Thoracic aorta (tissue), 2 donors: ENCODE data around the gene PIK3R3. TPM values are rescaled to one million over a fixed set of nuclear protein-coding genes. Genes with fewer than 3 reads are reported as not detected.
A peak's percentile ranks its signal among the peaks of the same experiment; 100 is the strongest.

ENCODE experiments used
- ATAC-seq: fragments of 150-250 bp; one replicate; pipeline ENCODE4 v1.8.0; 2017; ENCODE audit warnings: low read depth; ENCODE audit not compliant: insufficient number of reproducible peaks, low FRiP score
- DNase-seq: peaks from one replicate; pipeline ENCODE4 v3.0.0-alpha.2; 2020; ENCODE audit warnings: low spot score
- H3K27ac ChIP-seq, 2 donors: fragments of 200-600 bp; sonication (generic); 1 replicate in 1 of 2; 2 replicates in 1 of 2; pipeline ENCODE4 v1.5.1; 2016; ENCODE audit warnings: mild to moderate bottlenecking in 2 of 2, moderate library complexity in 2 of 2
- H3K27me3 ChIP-seq: fragments of 200-600 bp; sonication (generic); replicated peaks from 2 replicates; pipeline ENCODE4 v1.6.0; 2016; ENCODE audit warnings: mild to moderate bottlenecking; ENCODE audit not compliant: insufficient read depth
- H3K36me3 ChIP-seq: fragments of 200-600 bp; sonication (generic); one replicate; pipeline ENCODE4 v1.5.1; 2016
- H3K4me1 ChIP-seq, 2 donors: fragments of 200-600 bp; sonication (generic); 1 replicate in 1 of 2; 2 replicates in 1 of 2; pipeline versions ENCODE4 v1.5.1 to v1.6.0; 2016; ENCODE audit warnings: low read depth in 2 of 2, mild to moderate bottlenecking in 1 of 2; ENCODE audit not compliant: control insufficient read depth in 1 of 2
- H3K4me3 ChIP-seq: fragments of 200-600 bp; sonication (generic); 2 replicates; pipeline ENCODE4 v1.5.1; 2016; ENCODE audit warnings: mild to moderate bottlenecking
- H3K9me3 ChIP-seq: fragments of 200-600 bp; sonication (generic); 2 replicates; pipeline ENCODE4 v1.5.1; 2016
- CTCF ChIP-seq: fragments of 200-600 bp; sonication (generic); IDR thresholded peaks from one replicate; pipeline ENCODE4 v1.5.1; 2019; ENCODE audit warnings: antibody characterized with exemption
- total RNA-seq, 2 donors: library from RNA; depleted of rRNA; stranded (reverse); fragments of >200 nt; gene quantifications; one replicate each; pipeline versions ENCODE4 v1.1.0 to v1.2.3, GENCODE V29; 2016

PIK3R3 gene
- total RNA-seq, 2 donors from 2014 or later, result 9.5 to 30.1 TPM

DNA sequence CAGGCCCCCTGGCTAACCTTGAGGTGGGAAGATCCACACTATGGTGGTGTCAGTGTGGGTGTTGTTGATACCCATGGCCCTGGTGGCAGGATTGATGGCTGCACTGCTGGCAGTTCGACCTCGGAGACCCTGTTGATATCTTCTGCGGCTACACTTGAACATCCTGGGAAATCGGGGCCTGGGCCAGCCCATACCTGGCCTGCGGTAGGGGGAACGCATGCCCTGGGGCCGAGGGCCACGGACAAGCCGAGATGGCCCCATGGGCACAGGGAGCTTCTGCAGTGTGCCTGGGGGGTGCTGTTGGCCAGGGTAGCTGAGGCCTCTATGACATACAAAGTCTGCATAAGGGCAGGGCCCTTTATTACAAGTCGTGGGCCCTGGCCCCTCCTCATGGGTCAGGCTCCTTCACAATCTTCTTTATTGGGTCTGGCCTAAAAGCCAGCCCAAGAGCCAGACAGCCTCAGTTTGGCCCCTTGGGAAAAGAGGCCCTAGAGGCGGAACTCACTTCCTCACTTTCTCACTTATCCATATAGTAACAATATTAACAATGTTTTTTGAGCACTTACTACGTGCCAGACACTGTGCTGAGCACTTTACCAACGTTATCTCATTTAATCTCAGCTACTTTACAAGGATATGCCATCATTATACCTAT, 43.9 kb upstream of the PIK3R3 start, which contains the start of gene P3R3URF:
TSS of gene P3R3URF (minus strand) at position 278 of the 655 bp plus-strand sequence. CDS start at position 261, 17 bp downstream.
- no peak for DNase-seq
- no peaks in the 10 kb centered on the region for H3K9me3 ChIP-seq
- peaks cover 14 to 30% of the 10 kb centered on the region in 2 donors for H3K4me1 ChIP-seq
- no peak within 1 kb of the TSS for H3K4me3 ChIP-seq
- ATAC-seq, result no peak
- peak within 1 kb of the TSS in 1 of 2 donors; percentile 60 for H3K27ac ChIP-seq
- H3K36me3 ChIP-seq, result no peaks in the 10 kb centered on the region
- H3K27me3 ChIP-seq, result no peaks in the 10 kb centered on the region
- TF ChIP-seq CTCF, result no peak

- Histone ChIP-seq H3K4me1 (peaks cover 14 to 30% of the 10 kb centered on the region in 2 donors), H3K4me3 (no peak overlapping the region), H3K36me3 (no peaks in the 10 kb centered on the region), H3K27me3 (no peaks in the 10 kb centered on the region), H3K27ac (peak overlapping the region; percentile 60 to 76), H3K9me3 (no peaks in the 10 kb centered on the region)
- no peak for ATAC-seq
- no peak for TF ChIP-seq CTCF
- DNase-seq, result no peak
Observed at GRCh38 chr1:46175243-46175642, 42.8 kb upstream of the PIK3R3 start.

DNA sequence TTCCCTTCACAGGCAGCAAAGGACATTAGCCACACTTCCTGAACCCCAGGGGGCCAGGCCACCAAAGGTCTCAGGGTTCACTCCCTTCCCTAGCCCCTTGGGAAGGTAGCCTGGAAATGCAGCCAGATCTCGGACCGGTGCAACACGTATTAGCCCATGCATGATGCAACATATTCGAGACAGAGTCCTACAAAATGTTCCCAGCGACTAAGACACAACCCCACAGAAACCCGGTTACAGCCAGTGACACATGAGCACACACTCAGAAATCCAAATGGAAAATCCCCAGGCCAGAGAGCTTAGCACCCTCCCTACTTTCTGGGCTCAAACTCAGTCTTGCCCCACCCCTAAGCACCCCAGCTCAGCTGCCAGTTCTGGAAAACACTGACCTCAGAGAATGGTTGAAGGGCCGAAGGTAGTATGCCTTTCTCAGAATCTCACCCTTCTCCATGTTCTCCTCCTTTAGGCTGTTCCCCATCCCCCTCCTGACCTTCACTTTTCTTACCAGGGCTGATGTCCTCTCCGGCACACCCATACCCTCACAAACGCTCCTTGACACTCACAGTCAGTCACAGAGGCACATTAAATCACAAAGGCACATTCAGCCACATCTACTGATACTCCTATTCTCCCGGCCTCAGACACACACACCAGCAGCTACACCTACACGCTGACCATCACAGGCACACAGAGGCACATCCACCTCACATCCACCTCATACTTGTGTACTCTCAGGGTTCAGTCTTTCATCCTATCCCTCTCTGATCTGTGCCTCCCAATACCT, 42.2 kb upstream of the PIK3R3 start, which contains the start of gene TSPAN1:
TSS of gene TSPAN1 (plus strand) at position 640 of the 784 bp plus-strand sequence. CDS start 6,021 bp downstream, outside the sequence.
- Histone ChIP-seq H3K4me1 (peaks cover 14 to 30% of the 10 kb centered on the region in 2 donors), H3K4me3 (peak within 1 kb of the TSS; percentile 13), H3K36me3 (no peaks in the 10 kb centered on the region), H3K27me3 (no peaks in the 10 kb centered on the region), H3K27ac (peak within 1 kb of the TSS; percentile 60 to 76), H3K9me3 (no peaks in the 10 kb centered on the region)
- ATAC-seq, result peak; percentile 82
- DNase-seq, result no peak
- no peak for TF ChIP-seq CTCF

DNA sequence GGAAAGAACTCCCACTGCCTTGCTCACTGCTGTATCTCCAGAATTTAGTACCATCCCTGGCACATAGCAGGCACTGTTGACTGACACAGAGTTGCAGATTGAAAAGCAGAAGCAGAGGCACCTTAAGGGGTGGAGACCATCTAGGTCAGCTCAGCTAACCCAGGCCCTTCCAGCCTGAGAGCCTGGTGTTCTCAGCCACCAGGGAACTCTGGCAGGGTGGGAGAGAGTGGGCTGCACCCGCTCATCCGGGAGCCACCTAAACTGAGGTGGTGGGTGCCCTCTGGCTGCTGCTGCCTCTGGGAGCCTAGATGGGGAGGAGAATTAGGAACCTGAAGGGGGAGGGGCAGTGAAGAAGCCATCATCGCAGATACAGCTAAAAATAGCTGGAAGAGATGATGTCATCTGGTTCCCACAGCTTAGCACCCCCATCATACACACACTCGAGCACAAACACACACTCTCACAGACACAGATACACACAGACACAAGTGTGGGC, 41.0 kb upstream of the PIK3R3 start:
- Histone ChIP-seq H3K9me3 (no peaks in the 10 kb centered on the region), H3K36me3 (no peaks in the 10 kb centered on the region), H3K27ac (no peak overlapping the region), H3K4me1 (peaks cover 14 to 25% of the 10 kb centered on the region in 2 donors), H3K4me3 (no peak overlapping the region), H3K27me3 (no peaks in the 10 kb centered on the region)
- TF ChIP-seq CTCF, result no peak
- ATAC-seq, result no peak
- DNase-seq, result no peak

DNA sequence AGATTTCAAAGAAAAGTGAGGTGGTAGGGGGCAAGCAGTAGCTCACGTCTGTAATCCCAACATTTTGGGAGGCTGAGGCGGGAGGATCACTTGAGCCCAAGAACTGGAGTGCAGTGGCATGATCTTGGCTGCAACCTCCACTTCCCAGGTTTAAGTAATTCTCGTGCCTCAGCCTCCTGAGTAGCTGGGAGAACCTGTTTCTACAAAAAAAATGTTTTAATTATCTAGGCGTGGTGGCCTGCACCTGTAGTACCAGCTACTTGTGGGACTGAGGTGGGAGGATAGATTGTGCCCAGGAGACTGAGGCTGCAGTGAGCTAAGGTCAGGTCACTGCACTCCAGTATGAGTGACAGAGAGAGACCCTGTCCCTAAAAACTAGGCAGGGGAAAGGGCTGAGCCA, 39.9 kb upstream of the PIK3R3 start:
- Histone ChIP-seq H3K27ac (no peak overlapping the region), H3K27me3 (no peaks in the 10 kb centered on the region), H3K4me3 (no peak overlapping the region), H3K36me3 (no peaks in the 10 kb centered on the region), H3K9me3 (no peaks in the 10 kb centered on the region), H3K4me1 (peaks cover 14 to 30% of the 10 kb centered on the region in 2 donors)
- ATAC-seq (no peak), DNase-seq (no peak)
- TF ChIP-seq CTCF, result no peak
